ENCODE data around the gene CLEC20A.

CLEC20A gene

DNA sequence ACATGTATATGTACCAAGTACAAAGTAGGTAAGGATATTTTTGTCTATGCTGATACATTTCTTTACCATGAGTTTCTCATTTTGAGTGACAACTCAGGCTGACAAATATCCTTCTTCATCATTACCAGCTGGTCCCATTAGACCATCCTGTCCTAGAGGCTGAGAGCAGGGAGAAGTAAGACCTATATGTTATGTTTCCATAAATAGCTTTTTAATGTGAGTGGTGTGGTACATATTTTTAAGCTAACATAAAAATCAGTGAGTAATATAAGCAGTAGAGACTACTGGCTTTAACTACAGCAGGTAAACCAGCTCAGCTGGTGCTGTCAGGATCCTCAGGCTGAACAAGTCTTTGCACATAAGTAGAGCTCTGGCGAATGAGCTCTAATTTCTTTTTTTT is 62.4 kb downstream of the CLEC20A start:
- no peak for DNase-seq
- H3K4me3 ChIP-seq: no peak overlapping the region
- H3K9me3 ChIP-seq: no peaks in the 10 kb centered on the region
- intact Hi-C loops (cut with DNase I; ENCODE audit: low total_unique reads): no loop called here
- no peaks in the 10 kb centered on the region for H3K27me3 ChIP-seq
- TF ChIP-seq, protein P1, sequence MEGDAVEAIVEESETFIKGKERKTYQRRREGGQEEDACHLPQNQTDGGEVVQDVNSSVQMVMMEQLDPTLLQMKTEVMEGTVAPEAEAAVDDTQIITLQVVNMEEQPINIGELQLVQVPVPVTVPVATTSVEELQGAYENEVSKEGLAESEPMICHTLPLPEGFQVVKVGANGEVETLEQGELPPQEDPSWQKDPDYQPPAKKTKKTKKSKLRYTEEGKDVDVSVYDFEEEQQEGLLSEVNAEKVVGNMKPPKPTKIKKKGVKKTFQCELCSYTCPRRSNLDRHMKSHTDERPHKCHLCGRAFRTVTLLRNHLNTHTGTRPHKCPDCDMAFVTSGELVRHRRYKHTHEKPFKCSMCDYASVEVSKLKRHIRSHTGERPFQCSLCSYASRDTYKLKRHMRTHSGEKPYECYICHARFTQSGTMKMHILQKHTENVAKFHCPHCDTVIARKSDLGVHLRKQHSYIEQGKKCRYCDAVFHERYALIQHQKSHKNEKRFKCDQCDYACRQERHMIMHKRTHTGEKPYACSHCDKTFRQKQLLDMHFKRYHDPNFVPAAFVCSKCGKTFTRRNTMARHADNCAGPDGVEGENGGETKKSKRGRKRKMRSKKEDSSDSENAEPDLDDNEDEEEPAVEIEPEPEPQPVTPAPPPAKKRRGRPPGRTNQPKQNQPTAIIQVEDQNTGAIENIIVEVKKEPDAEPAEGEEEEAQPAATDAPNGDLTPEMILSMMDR (IDR thresholded peaks at IDR 0.05): no peak
- no peaks in the 10 kb centered on the region for H3K36me3 ChIP-seq
- H3K4me1 ChIP-seq: no peaks in the 10 kb centered on the region
- no peak overlapping the region for H3K27ac ChIP-seq

Measured in tibial artery (tissue), 4 donors.